Effector memory CD4-positive, alpha-beta T cell (primary cell): ENCODE measurements around the gene B3GNT5.

Experiments used
- DNase-seq, 3 donors: peaks; one replicate each; pipeline ENCODE4 v3.0.0-alpha.2; 2020
- H3K27ac ChIP-seq: 2 replicates; pipeline ENCODE4 v1.7.0; 2013; ENCODE audit warnings: mild to moderate bottlenecking, low read length, moderate library complexity; ENCODE audit not compliant: insufficient read depth, poor library complexity, severe bottlenecking
- H3K27me3 ChIP-seq: replicated peaks from 2 replicates; pipeline ENCODE4 v1.7.0; 2013; ENCODE audit warnings: mild to moderate bottlenecking, low read length; ENCODE audit not compliant: insufficient read depth, control insufficient read depth, poor library complexity, severe bottlenecking
- H3K36me3 ChIP-seq: 2 replicates; pipeline ENCODE4 v1.7.0; 2013; ENCODE audit warnings: mild to moderate bottlenecking, low read length, moderate library complexity; ENCODE audit not compliant: control insufficient read depth, insufficient read depth
- H3K4me1 ChIP-seq: 2 replicates; pipeline ENCODE4 v1.7.0; 2013; ENCODE audit warnings: low read length, mild to moderate bottlenecking; ENCODE audit not compliant: control insufficient read depth, insufficient read depth, poor library complexity, severe bottlenecking
- H3K4me3 ChIP-seq: 2 replicates; pipeline ENCODE4 v1.7.0; 2013; ENCODE audit warnings: low read length, low read depth, mild to moderate bottlenecking; ENCODE audit not compliant: insufficient read depth, poor library complexity, severe bottlenecking
- H3K9me3 ChIP-seq: 2 replicates; pipeline ENCODE4 v1.7.0; 2013; ENCODE audit warnings: mild to moderate bottlenecking, low read length, moderate library complexity; ENCODE audit not compliant: control insufficient read depth

Gene B3GNT5

GRCh38 chr3:183300996-183301562 is 48.0 kb downstream of the B3GNT5 start:
- no peak for DNase-seq
- Histone ChIP-seq H3K4me3 (no peak overlapping the region), H3K27me3 (no peaks in the 10 kb centered on the region), H3K27ac (no peak overlapping the region), H3K4me1 (no peaks in the 10 kb centered on the region), H3K9me3 (no peaks in the 10 kb centered on the region), H3K36me3 (no peaks in the 10 kb centered on the region)

- Histone ChIP-seq H3K27me3 (no peaks in the 10 kb centered on the region), H3K4me1 (no peaks in the 10 kb centered on the region), H3K9me3 (no peaks in the 10 kb centered on the region), H3K4me3 (no peak overlapping the region), H3K27ac (no peak overlapping the region), H3K36me3 (no peaks in the 10 kb centered on the region)
- no peak for DNase-seq
Measured at GRCh38 chr3:183301937-183302580, 49.0 kb downstream of the B3GNT5 start.

- peaks cover 3% of the 10 kb centered on the region for H3K36me3 ChIP-seq
- H3K9me3 ChIP-seq: no peaks in the 10 kb centered on the region
- no peak overlapping the region for H3K4me3 ChIP-seq
- no peak for DNase-seq
- H3K27me3 ChIP-seq: no peaks in the 10 kb centered on the region
- H3K4me1 ChIP-seq: no peaks in the 10 kb centered on the region
- no peak overlapping the region for H3K27ac ChIP-seq
Measured at GRCh38 chr3:183303690-183304089, 50.6 kb downstream of the B3GNT5 start.

DNA sequence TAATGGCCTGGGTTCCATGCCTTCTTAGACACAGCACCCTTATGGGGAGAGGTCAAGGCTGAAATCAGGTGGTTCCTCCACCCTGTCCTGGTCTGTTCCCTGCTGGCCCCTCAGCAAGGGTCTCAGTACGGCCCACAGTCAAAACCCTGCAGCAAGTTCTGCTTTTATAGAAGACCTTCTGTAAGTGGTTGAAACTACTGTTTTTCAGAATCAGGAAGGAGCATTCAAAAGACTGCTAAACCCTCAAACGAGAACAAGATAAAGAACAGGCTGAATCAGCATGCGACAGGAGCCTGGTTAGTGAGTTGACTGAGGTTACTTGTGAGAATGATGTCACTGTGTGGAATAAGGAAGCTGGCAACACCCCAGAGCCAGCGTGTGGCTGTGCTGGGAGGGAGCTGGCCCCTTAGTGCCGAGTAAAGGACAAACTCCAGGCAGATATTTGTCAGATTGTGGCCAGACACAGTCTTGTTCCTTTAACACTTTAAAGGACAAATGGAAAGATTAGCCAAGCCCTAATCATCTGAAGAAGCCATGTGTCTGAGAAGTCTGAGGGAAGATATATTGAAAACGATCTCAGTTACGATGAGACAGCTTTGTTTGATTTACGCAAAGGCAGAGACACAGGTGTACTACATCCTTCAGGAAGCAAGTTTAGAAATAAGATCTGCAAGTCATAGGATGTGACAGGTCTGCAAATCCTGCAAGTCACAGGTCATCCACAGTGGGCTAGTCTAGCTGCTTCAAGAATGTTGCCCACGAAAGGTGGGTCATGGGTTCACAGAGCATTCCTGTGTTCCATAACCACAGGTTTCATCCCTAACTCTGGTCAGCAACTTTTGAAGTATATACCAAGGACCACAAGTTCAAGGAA is 54.0 kb downstream of the B3GNT5 start:
- Histone ChIP-seq H3K27ac (no peak overlapping the region), H3K36me3 (peaks cover 11% of the 10 kb centered on the region), H3K9me3 (no peaks in the 10 kb centered on the region), H3K4me3 (no peak overlapping the region), H3K27me3 (no peaks in the 10 kb centered on the region), H3K4me1 (no peaks in the 10 kb centered on the region)
- no peak for DNase-seq

GRCh38 chr3:183307749-183308148 is 54.7 kb downstream of the B3GNT5 start:
- Histone ChIP-seq H3K36me3 (peaks cover 11% of the 10 kb centered on the region), H3K4me3 (no peak overlapping the region), H3K9me3 (no peaks in the 10 kb centered on the region)

GRCh38 chr3:183308751-183309150 is 55.7 kb downstream of the B3GNT5 start:
- peaks cover 11% of the 10 kb centered on the region for H3K36me3 ChIP-seq
- no peaks in the 10 kb centered on the region for H3K4me1 ChIP-seq
- H3K9me3 ChIP-seq: no peaks in the 10 kb centered on the region
- H3K27me3 ChIP-seq: no peaks in the 10 kb centered on the region
- H3K27ac ChIP-seq: no peak overlapping the region
- no peak for DNase-seq
- no peak overlapping the region for H3K4me3 ChIP-seq

More at GRCh38 chr3:183307749-183308148, 54.7 kb downstream of the B3GNT5 start:
- no peak overlapping the region for H3K27ac ChIP-seq
- no peak for DNase-seq
- H3K27me3 ChIP-seq: no peaks in the 10 kb centered on the region
- H3K4me1 ChIP-seq: no peaks in the 10 kb centered on the region

GRCh38 chr3:183309276-183309675 is 56.2 kb downstream of the B3GNT5 start:
- Histone ChIP-seq H3K9me3 (no peaks in the 10 kb centered on the region), H3K27ac (no peak overlapping the region), H3K4me3 (no peak overlapping the region), H3K4me1 (no peaks in the 10 kb centered on the region), H3K27me3 (no peaks in the 10 kb centered on the region), H3K36me3 (peaks cover 11% of the 10 kb centered on the region)
- no peak for DNase-seq

GRCh38 chr3:183310936-183311335 is 57.9 kb downstream of the B3GNT5 start:
- DNase-seq: no peak
- H3K36me3 ChIP-seq: peaks cover 11% of the 10 kb centered on the region
- no peaks in the 10 kb centered on the region for H3K9me3 ChIP-seq
- no peaks in the 10 kb centered on the region for H3K27me3 ChIP-seq
- no peak overlapping the region for H3K27ac ChIP-seq
- no peak overlapping the region for H3K4me3 ChIP-seq
- no peaks in the 10 kb centered on the region for H3K4me1 ChIP-seq

GRCh38 chr3:183312433-183312832 is 59.4 kb downstream of the B3GNT5 start:
- H3K27me3 ChIP-seq: no peaks in the 10 kb centered on the region

DNA sequence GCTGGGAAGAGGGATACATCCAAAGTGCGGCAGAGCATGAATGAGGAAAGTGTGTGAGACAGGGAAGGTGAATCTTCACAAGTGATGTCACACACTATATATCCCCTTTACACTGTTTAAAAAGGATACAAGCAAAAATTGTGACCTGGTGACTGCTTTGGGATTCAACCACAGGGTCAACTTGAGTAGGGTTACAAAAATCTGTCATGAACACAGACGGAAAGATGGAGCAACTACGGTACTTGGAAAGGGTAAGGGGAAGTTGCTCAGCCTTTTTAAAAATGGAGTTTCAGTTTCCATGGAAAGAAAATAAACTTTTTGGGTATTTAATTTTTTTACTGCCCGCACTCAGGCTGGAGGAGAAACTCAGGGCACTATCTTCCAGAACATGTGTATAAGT is 60.3 kb downstream of the B3GNT5 start:
- H3K9me3 ChIP-seq: no peaks in the 10 kb centered on the region
- peaks cover 12% of the 10 kb centered on the region for H3K36me3 ChIP-seq
- no peaks in the 10 kb centered on the region for H3K27me3 ChIP-seq
- no peaks in the 10 kb centered on the region for H3K4me1 ChIP-seq
- no peak overlapping the region for H3K27ac ChIP-seq
- no peak overlapping the region for H3K4me3 ChIP-seq
- no peak for DNase-seq

More at GRCh38 chr3:183312433-183312832, 59.4 kb downstream of the B3GNT5 start:
- Histone ChIP-seq H3K27ac (no peak overlapping the region), H3K4me3 (no peak overlapping the region), H3K36me3 (peaks cover 9% of the 10 kb centered on the region), H3K9me3 (no peaks in the 10 kb centered on the region), H3K4me1 (no peaks in the 10 kb centered on the region)
- DNase-seq: no peak
